ENCODE results near the gene PUS3. TPM values are rescaled to one million over a fixed set of nuclear protein-coding genes. Genes with fewer than 3 reads are reported as not detected.

PUS3 gene
- total and polyA plus RNA-seq, 4 donors: 8.0 to 9.4 (median 8.5) TPM

GRCh38 chr11:125910226-125910849 lies 7.3 kb upstream of the PUS3 start:
- DNase-seq (no peak), ATAC-seq (ENCODE audit: low FRiP score) (no peak)
- H3K4me3 ChIP-seq (ENCODE audit: low read length in 2 of 2): no peak overlapping the region
- WGBS, 2 donors: 73 to 82% methylated on average over 8 of the region's 8 CpGs
- no peaks in the 10 kb centered on the region for H3K9me3 ChIP-seq (ENCODE audit: control insufficient read depth, low read length)
- no peaks in the 10 kb centered on the region for H3K27me3 ChIP-seq (ENCODE audit: control insufficient read depth in 1 of 2, insufficient read depth in 2 of 2, low read length in 1 of 2)
- intact Hi-C loops (cut with DNase I): no loop called here
- H3K36me3 ChIP-seq (ENCODE audit: control insufficient read depth in 1 of 2, insufficient read depth in 2 of 2, low read length in 1 of 2): no peaks in the 10 kb centered on the region
- H3K27ac ChIP-seq (ENCODE audit: low read depth in 1 of 2, low read length in 2 of 2): no peak overlapping the region
- H3K4me1 ChIP-seq (ENCODE audit: control insufficient read depth in 1 of 2, insufficient read depth in 2 of 2, low read length in 2 of 2): no peaks in the 10 kb centered on the region

GRCh38 chr11:125904678-125905077 lies 1.7 kb upstream of the PUS3 start:
- Histone ChIP-seq H3K9me3 (ENCODE audit: control insufficient read depth, low read length) (no peaks in the 10 kb centered on the region), H3K27ac (ENCODE audit: low read depth in 1 of 2, low read length in 2 of 2) (no peak overlapping the region), H3K27me3 (ENCODE audit: control insufficient read depth in 1 of 2, insufficient read depth in 2 of 2, low read length in 1 of 2) (no peaks in the 10 kb centered on the region), H3K36me3 (ENCODE audit: control insufficient read depth in 1 of 2, insufficient read depth in 2 of 2, low read length in 1 of 2) (peaks cover 0 to 2% of the 10 kb centered on the region in 2 donors), H3K4me1 (ENCODE audit: control insufficient read depth in 1 of 2, insufficient read depth in 2 of 2, low read length in 2 of 2) (no peaks in the 10 kb centered on the region), H3K4me3 (ENCODE audit: low read length in 2 of 2) (no peak overlapping the region)
- ATAC-seq (ENCODE audit: low FRiP score) (no peak), DNase-seq (no peak)
- 47 to 50% methylated on average over 11 of the region's 11 CpGs for WGBS, 2 donors
- intact Hi-C loops (cut with DNase I): no loop called here

GRCh38 chr11:125903711-125904659 lies 979 bp upstream of the PUS3 start, which contains the start of gene DDX25:
DDX25 (plus strand) TSS chr11:125904508; CDS start chr11:125904518, 10 bp downstream.
- peaks cover 0 to 2% of the 10 kb centered on the region in 2 donors for H3K36me3 ChIP-seq (ENCODE audit: control insufficient read depth in 1 of 2, insufficient read depth in 2 of 2, low read length in 1 of 2)
- DNase-seq (no peak), ATAC-seq (ENCODE audit: low FRiP score) (no peak)
- intact Hi-C loops (cut with DNase I): no loop called here
- no peaks in the 10 kb centered on the region for H3K27me3 ChIP-seq (ENCODE audit: control insufficient read depth in 1 of 2, insufficient read depth in 2 of 2, low read length in 1 of 2)
- no peak within 1 kb of the TSS for H3K27ac ChIP-seq (ENCODE audit: low read depth in 1 of 2, low read length in 2 of 2)
- H3K9me3 ChIP-seq (ENCODE audit: control insufficient read depth, low read length): no peaks in the 10 kb centered on the region
- H3K4me3 ChIP-seq (ENCODE audit: low read length in 2 of 2): peak within 1 kb of the TSS in 1 of 2 donors; percentile 50
- WGBS, 2 donors: 2 to 4% methylated on average over 78 to 81 of the region's 81 CpGs
- H3K4me1 ChIP-seq (ENCODE audit: control insufficient read depth in 1 of 2, insufficient read depth in 2 of 2, low read length in 2 of 2): no peaks in the 10 kb centered on the region

GRCh38 chr11:125902277-125902926 lies 604 bp downstream of the PUS3 start:
- Histone ChIP-seq H3K27me3 (ENCODE audit: control insufficient read depth in 1 of 2, insufficient read depth in 2 of 2, low read length in 1 of 2) (no peaks in the 10 kb centered on the region), H3K27ac (ENCODE audit: low read depth in 1 of 2, low read length in 2 of 2) (peak overlapping the region in 1 of 2 donors; percentile 95), H3K9me3 (ENCODE audit: control insufficient read depth, low read length) (no peaks in the 10 kb centered on the region), H3K4me3 (ENCODE audit: low read length in 2 of 2) (peak overlapping the region; percentile 48 to 95), H3K4me1 (ENCODE audit: control insufficient read depth in 1 of 2, insufficient read depth in 2 of 2, low read length in 2 of 2) (no peaks in the 10 kb centered on the region), H3K36me3 (ENCODE audit: control insufficient read depth in 1 of 2, insufficient read depth in 2 of 2, low read length in 1 of 2) (peaks cover 0 to 2% of the 10 kb centered on the region in 2 donors)
- WGBS, 2 donors: 46 to 51% methylated on average over 20 of the region's 20 CpGs
- DNase-seq: no peak
- intact Hi-C loops (cut with DNase I): no loop called here
- ATAC-seq (ENCODE audit: low FRiP score): no peak

GRCh38 chr11:125901872-125902271 lies 1.1 kb downstream of the PUS3 start:
- Histone ChIP-seq H3K27ac (ENCODE audit: low read depth in 1 of 2, low read length in 2 of 2) (no peak overlapping the region), H3K9me3 (ENCODE audit: control insufficient read depth, low read length) (no peaks in the 10 kb centered on the region), H3K4me1 (ENCODE audit: control insufficient read depth in 1 of 2, insufficient read depth in 2 of 2, low read length in 2 of 2) (no peaks in the 10 kb centered on the region), H3K36me3 (ENCODE audit: control insufficient read depth in 1 of 2, insufficient read depth in 2 of 2, low read length in 1 of 2) (peaks cover 0 to 2% of the 10 kb centered on the region in 2 donors), H3K4me3 (ENCODE audit: low read length in 2 of 2) (no peak overlapping the region), H3K27me3 (ENCODE audit: control insufficient read depth in 1 of 2, insufficient read depth in 2 of 2, low read length in 1 of 2) (no peaks in the 10 kb centered on the region)
- no peak for ATAC-seq (ENCODE audit: low FRiP score)
- intact Hi-C loops (cut with DNase I): no loop called here
- WGBS, 2 donors: 81 to 84% methylated on average over 6 of the region's 6 CpGs
- no peak for DNase-seq

- intact Hi-C loops (cut with DNase I): no loop called here
- DNase-seq (no peak), ATAC-seq (ENCODE audit: low FRiP score) (no peak)
- no peaks in the 10 kb centered on the region for H3K4me1 ChIP-seq (ENCODE audit: control insufficient read depth in 1 of 2, insufficient read depth in 2 of 2, low read length in 2 of 2)
- H3K27ac ChIP-seq (ENCODE audit: low read depth in 1 of 2, low read length in 2 of 2): no peak overlapping the region
- no peak overlapping the region for H3K4me3 ChIP-seq (ENCODE audit: low read length in 2 of 2)
- H3K36me3 ChIP-seq (ENCODE audit: control insufficient read depth in 1 of 2, insufficient read depth in 2 of 2, low read length in 1 of 2): peaks cover 3 to 6% of the 10 kb centered on the region in 2 donors
- H3K27me3 ChIP-seq (ENCODE audit: control insufficient read depth in 1 of 2, insufficient read depth in 2 of 2, low read length in 1 of 2): no peaks in the 10 kb centered on the region
- H3K9me3 ChIP-seq (ENCODE audit: control insufficient read depth, low read length): no peaks in the 10 kb centered on the region
These were observed 10.0 kb downstream of the PUS3 start for GRCh38 chr11:125892994-125893393.

- H3K4me3 ChIP-seq (ENCODE audit: low read length in 2 of 2): no peak overlapping the region
- H3K4me1 ChIP-seq (ENCODE audit: control insufficient read depth in 1 of 2, insufficient read depth in 2 of 2, low read length in 2 of 2): no peaks in the 10 kb centered on the region
- intact Hi-C loops (cut with DNase I): no loop called here
- no peak overlapping the region for H3K27ac ChIP-seq (ENCODE audit: low read depth in 1 of 2, low read length in 2 of 2)
- H3K9me3 ChIP-seq (ENCODE audit: control insufficient read depth, low read length): no peaks in the 10 kb centered on the region
- no peaks in the 10 kb centered on the region for H3K27me3 ChIP-seq (ENCODE audit: control insufficient read depth in 1 of 2, insufficient read depth in 2 of 2, low read length in 1 of 2)
- DNase-seq (no peak), ATAC-seq (ENCODE audit: low FRiP score) (no peak)
- peaks cover 3 to 6% of the 10 kb centered on the region in 2 donors for H3K36me3 ChIP-seq (ENCODE audit: control insufficient read depth in 1 of 2, insufficient read depth in 2 of 2, low read length in 1 of 2)
These were observed 10.9 kb downstream of the PUS3 start for GRCh38 chr11:125892071-125892470.

GRCh38 chr11:125890447-125891100 lies 12.4 kb downstream of the PUS3 start:
- no peaks in the 10 kb centered on the region for H3K4me1 ChIP-seq (ENCODE audit: control insufficient read depth in 1 of 2, insufficient read depth in 2 of 2, low read length in 2 of 2)
- H3K36me3 ChIP-seq (ENCODE audit: control insufficient read depth in 1 of 2, insufficient read depth in 2 of 2, low read length in 1 of 2): peaks cover 3 to 6% of the 10 kb centered on the region in 2 donors
- no peaks in the 10 kb centered on the region for H3K27me3 ChIP-seq (ENCODE audit: control insufficient read depth in 1 of 2, insufficient read depth in 2 of 2, low read length in 1 of 2)
- no peak for DNase-seq
- no peak overlapping the region for H3K27ac ChIP-seq (ENCODE audit: low read depth in 1 of 2, low read length in 2 of 2)
- H3K9me3 ChIP-seq (ENCODE audit: control insufficient read depth, low read length): no peaks in the 10 kb centered on the region
- WGBS, 2 donors: 44 to 53% methylated on average over 3 of the region's 3 CpGs
- intact Hi-C loops (cut with DNase I): no loop called here
- no peak overlapping the region for H3K4me3 ChIP-seq (ENCODE audit: low read length in 2 of 2)
- ATAC-seq (ENCODE audit: low FRiP score): no peak

Measured in aorta (tissue), 5 donors.